ENCODE measurements around the gene SLC37A1.

The SLC37A1 gene

DNA sequence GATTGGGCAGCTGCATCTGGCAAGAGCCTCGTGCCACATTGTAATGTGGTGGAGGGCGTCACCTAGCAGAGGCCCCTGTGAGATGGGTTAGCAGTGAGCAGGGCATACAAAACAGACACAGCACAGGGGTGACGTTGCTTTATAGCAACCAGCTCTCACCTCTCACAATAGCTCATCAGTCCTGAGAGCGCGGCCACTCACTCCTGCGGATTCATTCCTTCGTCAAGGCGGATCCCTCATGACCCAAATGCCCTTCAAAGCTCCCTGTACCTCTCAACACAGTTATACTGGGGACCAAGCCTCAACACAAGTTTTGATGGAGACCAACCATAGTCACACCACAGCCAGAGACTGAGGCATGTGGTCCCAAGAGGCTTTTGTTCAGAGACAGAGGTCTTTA, 22.9 kb downstream of the SLC37A1 start:
- no peak for DNase-seq (ENCODE audit: low read depth)
- no peak overlapping the region for H3K4me3 ChIP-seq (ENCODE audit: low read depth, low read length)

GRCh38 chr21:42537106-42537742, 23.6 kb downstream of the SLC37A1 start:
- peak; percentile 61 for TF ChIP-seq CTCF (IDR thresholded peaks at IDR 0.05; ENCODE audit: insufficient read depth, low read depth, low read length, missing control alignments)
- peak; percentile 66 for DNase-seq (ENCODE audit: low read depth)
- no peak overlapping the region for H3K4me3 ChIP-seq (ENCODE audit: low read depth, low read length)

More for the DNA sequence above, 22.9 kb downstream of the SLC37A1 start:
- TF ChIP-seq CTCF (IDR thresholded peaks at IDR 0.05; ENCODE audit: insufficient read depth, low read depth, low read length, missing control alignments) = no peak

DNA sequence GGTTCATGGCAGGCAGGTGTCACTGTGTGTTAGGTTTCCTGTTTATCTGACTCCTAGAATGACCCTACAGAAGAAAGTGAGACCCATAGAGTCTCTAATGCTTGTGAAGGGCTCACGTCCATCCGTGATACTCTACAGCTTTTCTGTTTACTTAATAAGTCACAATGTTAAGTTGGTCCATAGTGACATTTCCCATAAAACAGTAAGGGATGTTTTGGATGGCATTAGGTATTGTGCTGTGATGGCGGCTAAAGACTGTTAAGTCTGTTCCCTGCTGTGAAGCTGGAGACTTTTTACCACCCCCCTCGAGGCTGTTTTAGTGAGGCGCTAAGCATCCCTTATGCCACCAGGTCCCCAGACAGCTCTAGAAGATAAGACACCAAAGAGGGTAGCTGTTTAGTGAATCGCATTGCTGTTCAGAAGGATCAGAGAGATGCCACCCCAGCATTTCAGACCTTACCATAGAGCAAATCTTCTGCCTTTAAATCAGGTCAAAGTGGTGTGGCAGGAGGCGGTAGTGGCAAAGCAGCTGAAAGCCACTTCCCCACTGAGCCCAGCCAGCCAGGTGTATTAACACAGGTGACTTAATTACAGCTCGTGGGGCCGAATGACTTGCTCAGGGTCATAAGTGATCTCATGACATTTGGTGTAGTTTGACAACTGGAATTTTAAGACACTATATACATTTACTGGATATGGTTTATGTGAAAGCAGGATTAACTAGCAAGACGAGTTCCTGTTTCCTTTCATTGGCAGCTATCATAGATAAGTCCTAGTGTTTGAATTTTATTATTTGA, 25.0 kb downstream of the SLC37A1 start:
- TF ChIP-seq CTCF (IDR thresholded peaks at IDR 0.05; ENCODE audit: insufficient read depth, low read depth, low read length, missing control alignments) = no peak
- no peak for DNase-seq (ENCODE audit: low read depth)
- no peak overlapping the region for H3K4me3 ChIP-seq (ENCODE audit: low read depth, low read length)

GRCh38 chr21:42539342-42539741, 25.7 kb downstream of the SLC37A1 start:
- no peak overlapping the region for H3K4me3 ChIP-seq (ENCODE audit: low read depth, low read length)
- DNase-seq (ENCODE audit: low read depth) = no peak
- no peak for TF ChIP-seq CTCF (IDR thresholded peaks at IDR 0.05; ENCODE audit: insufficient read depth, low read depth, low read length, missing control alignments)

- H3K4me3 ChIP-seq (ENCODE audit: low read depth, low read length) = no peak overlapping the region
- no peak for TF ChIP-seq CTCF (IDR thresholded peaks at IDR 0.05; ENCODE audit: insufficient read depth, low read depth, low read length, missing control alignments)
- DNase-seq (ENCODE audit: low read depth) = no peak
These were observed 26.3 kb downstream of the SLC37A1 start for GRCh38 chr21:42539931-42540343.

DNA sequence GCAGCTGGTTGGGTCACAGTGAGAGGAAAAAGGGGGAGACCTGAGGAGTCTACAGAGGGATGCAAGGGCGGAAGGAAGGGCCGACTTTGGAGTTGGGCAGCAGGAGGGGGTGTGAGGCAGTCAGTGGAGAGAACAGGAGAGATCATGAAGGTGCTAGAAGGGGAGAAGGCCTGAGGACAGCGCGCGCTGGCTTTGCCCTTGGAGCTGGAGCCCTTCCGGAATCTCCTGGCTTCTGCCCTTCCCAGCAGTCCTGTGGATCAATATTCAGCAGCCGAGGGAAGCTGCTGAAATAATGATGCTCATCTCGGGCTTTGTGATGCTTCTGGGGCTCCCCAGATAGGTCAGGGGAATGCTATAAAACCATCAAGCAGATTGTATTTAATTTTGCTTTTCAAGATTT, 26.7 kb downstream of the SLC37A1 start:
- H3K4me3 ChIP-seq (ENCODE audit: low read depth, low read length) = no peak overlapping the region
- DNase-seq (ENCODE audit: low read depth) = no peak
- TF ChIP-seq CTCF (IDR thresholded peaks at IDR 0.05; ENCODE audit: insufficient read depth, low read depth, low read length, missing control alignments) = no peak

All from GM12865 (cell line).